Coronary artery (tissue), 2 donors: ENCODE results near the gene RPS14.

Source experiments
- DNase-seq: peaks from one replicate; pipeline ENCODE4 v3.0.0-alpha.2; 2017; ENCODE audit warnings: low spot score
- H3K27ac ChIP-seq, 2 donors: fragments of 200-600 bp; sonication (generic); one replicate each; pipeline ENCODE4 v1.5.1; 2016 to 2019
- H3K4me3 ChIP-seq: fragments of 200-600 bp; sonication (generic); 2 replicates; pipeline ENCODE4 v1.5.1; 2016; ENCODE audit warnings: mild to moderate bottlenecking, moderate library complexity
- CTCF ChIP-seq: fragments of 200-600 bp; sonication (generic); IDR thresholded peaks from one replicate; pipeline ENCODE4 v1.5.1; 2019; ENCODE audit warnings: antibody characterized with exemption

Gene RPS14

GRCh38 chr5:150413176-150413901, 36.2 kb downstream of the RPS14 start:
- Histone ChIP-seq H3K4me3 (peak overlapping the region; percentile 68), H3K27ac (peak overlapping the region; percentile 58 to 89)
- DNase-seq: no peak
- no peak for TF ChIP-seq CTCF

DNA sequence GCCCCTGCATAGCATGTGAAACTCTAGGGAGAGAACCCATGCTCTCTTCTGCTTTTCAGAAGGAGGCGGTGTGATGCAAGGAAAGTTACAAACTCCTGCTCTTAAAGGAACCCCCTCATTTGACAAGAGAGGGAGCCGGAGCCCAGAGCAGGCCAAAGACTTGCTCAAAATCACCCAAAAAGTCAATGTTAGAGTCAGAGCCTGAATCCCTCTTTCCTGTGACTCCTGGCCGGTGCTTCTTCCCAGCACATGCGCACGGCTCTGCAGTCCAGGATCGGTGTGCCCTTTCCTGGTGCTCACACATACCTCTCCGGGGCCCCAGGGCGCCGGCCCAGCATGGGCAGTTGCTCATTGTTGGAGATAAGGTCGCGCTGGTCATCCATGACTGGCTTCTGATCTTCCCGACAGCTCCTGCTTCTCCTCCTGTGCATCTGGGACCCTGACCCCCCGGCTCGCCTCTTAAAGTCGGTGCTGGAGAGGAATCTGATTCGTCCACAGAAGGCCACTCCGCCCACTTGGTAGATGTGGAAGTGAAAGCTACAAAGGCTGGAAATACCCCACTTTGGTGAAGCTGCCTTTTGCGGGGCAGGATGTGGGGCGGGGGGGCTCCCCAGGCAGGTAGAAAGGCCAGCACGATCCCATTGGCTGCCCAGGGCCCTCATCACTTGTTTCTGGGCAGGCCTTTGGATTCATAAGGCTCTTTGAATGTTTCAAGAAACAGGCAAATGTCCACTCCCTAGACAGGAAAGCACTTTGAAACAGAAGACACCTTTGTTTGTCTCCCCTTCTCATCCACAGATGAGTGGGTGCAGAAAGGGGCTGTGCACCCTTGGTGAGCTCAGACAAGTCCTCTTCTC, 37.0 kb downstream of the RPS14 start, which contains the start of gene CD74:
TSS of gene CD74 (minus strand) at position 592 of the 857 bp plus-strand sequence. CDS start at position 431, 161 bp downstream.
- peak; percentile 85 for DNase-seq
- H3K27ac ChIP-seq: peak within 1 kb of the TSS; percentile 58 to 89
- TF ChIP-seq CTCF: no peak
- H3K4me3 ChIP-seq: peak within 1 kb of the TSS; percentile 68

GRCh38 chr5:150411245-150411979, 38.1 kb downstream of the RPS14 start:
- peak overlapping the region; percentile 79 to 89 for H3K27ac ChIP-seq
- no peak for TF ChIP-seq CTCF
- no peak for DNase-seq
- H3K4me3 ChIP-seq: peak overlapping the region; percentile 68

DNA sequence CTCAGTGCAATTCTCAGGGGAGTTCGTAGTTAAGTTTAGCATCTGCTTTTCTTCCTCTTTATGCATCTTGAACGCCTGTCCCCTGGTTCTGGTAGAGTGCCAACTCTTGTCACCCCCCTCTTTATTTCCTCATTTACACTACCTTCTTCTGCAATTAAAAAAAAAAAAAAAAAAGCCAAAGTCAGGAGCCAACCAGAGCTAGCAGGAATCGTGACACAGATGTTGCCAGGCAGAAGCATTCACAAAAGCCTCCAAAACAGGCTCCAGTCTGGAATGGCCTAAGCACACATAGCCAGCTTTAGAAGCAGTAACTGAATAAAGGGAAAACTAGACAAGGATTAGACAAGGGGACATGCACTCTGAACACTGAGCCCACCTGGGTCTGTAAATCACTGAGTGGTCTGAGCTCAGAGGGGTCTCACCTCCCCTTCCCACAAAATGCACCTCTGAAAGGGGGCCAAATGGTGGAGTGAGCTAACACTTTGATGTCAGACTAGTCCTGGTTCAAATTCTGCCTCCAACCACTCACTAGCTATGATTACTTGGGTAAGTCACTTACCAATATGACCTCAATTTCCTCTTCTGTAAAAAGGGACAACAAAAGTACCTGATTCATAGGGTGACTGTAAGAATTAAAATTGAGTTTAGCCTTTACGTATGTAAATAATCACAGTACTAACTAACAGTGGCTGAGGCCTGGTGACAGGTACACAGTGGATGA, 38.9 kb downstream of the RPS14 start:
- no peak for DNase-seq
- no peak for TF ChIP-seq CTCF

DNA sequence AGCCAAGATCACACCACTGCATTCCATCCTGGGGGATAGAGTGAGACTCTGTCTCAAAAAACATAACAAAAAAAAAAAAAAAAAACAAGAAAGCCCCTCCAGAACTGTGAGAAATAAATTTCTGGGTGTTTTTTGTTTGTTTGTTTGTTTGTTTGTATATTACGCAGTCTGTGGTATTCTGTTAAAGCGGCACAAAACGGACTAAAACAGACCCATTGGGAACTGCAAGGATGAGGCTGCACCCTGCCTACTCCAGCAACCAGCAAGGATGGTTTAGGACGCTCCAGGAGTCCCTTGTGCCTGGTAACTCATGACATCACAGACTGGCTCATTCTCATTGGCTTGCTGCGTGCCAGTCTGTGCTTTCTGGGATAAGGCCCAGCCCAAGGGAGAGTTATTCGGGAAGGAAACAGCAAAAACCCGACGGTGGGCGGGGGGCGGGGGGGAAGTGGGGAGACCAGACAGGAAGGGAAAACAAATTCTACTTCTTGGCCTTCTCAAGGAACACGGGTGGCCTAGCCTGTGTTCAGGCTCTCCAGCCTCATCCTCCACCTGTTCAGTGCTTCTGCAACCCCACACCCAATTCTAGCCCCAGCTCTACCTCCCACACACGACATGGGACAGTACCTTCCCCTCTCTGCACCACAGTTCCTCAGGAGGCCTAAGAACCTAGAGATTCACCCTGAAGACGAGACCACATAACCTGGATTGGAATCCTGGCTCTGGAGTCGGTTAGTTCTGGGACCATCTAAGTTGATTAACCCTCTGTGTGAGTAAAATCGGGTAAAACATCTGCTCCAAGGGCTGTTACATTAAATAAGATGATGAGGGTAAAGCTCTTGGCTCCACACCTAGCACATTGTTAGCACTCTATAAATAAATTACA, 39.7 kb downstream of the RPS14 start:
- peak; percentile 89 for DNase-seq
- Histone ChIP-seq H3K4me3 (peak overlapping the region; percentile 68), H3K27ac (peak overlapping the region; percentile 79 to 89)
- no peak for TF ChIP-seq CTCF

More for the DNA sequence above, 38.9 kb downstream of the RPS14 start:
- peak overlapping the region; percentile 68 for H3K4me3 ChIP-seq
- H3K27ac ChIP-seq: peak overlapping the region; percentile 79 to 89
